K562 (cell line): ENCODE measurements around the gene FZD8. TPM values are rescaled to one million over a fixed set of nuclear protein-coding genes. Genes with fewer than 3 reads are reported as not detected.

ENCODE experiments used
- ATAC-seq: fragments of 200-7000 bp; cut with Tn5 transposase; 3 replicates; pipeline ENCODE4 v1.9.1; 2020; ENCODE audit warnings: moderate library complexity
- BruUV-seq: library from RNA; stranded (reverse); fragments of 400-500 nt; replicated peaks from 2 replicates; lab custom pipeline; 2021; lab: Mats Ljungman, UMichigan
- CTCF ChIA-PET: fragments of 300-600 bp; formaldehyde crosslinking; extraction: SDS; loops from one replicate; lab custom pipeline; 2021; ENCODE audit warnings: low intra/inter-chr PET ratio; lab: Yijun Ruan, JAX
- POLR2A ChIA-PET: fragments of 300-600, 350-650 bp; sonication (Branson Sonifier 250); formaldehyde crosslinking; extraction: SDS; loops from one replicate; lab custom pipeline; 2021; ENCODE audit warnings: antibody characterized with exemption, inconsistent platforms; lab: Yijun Ruan, JAX
- DNase-seq, 4 experiments: peaks; one replicate each; pipeline versions ENCODE4 v3.0.0 to v3.0.0-alpha.2; 2011 to 2018; ENCODE audit warnings: low spot score in 3 of 4, mixed read lengths in 3 of 4; ENCODE audit errors: extremely low read depth in 1 of 4
- FAIRE-seq: peaks from 2 replicates; lab custom pipeline; 2011; peaks lifted over from hg19 to GRCh38; lab: Jason Lieb, UNC
- H2AFZ ChIP-seq: 2 replicates; pipeline ENCODE4 v1.6.0; 2011; ENCODE audit warnings: low read depth, low read length, control low read depth, inconsistent platforms
- H3K27ac ChIP-seq: fragments of 200-600 bp; 3 replicates; pipeline ENCODE4 v1.8.0; 2011; ENCODE audit warnings: low read depth, mild to moderate bottlenecking, control low read depth, inconsistent platforms, low read length, moderate library complexity, mixed read lengths; ENCODE audit errors: extremely low read depth
- H3K27me3 ChIP-seq, 2 experiments: fragments of 300-600 bp in 1 of 2; 2 replicates in 1 of 2; 3 replicates in 1 of 2; pipeline versions ENCODE4 v1.6.0 to v1.8.0; 2011; ENCODE audit warnings: inconsistent platforms in 2 of 2, low read length in 2 of 2, mild to moderate bottlenecking in 1 of 2, mixed read lengths in 1 of 2, moderate library complexity in 1 of 2; ENCODE audit not compliant: control insufficient read depth in 2 of 2, insufficient read depth in 2 of 2
- H3K36me3 ChIP-seq: fragments of 300-600 bp; 3 replicates; pipeline ENCODE4 v1.8.0; 2011; ENCODE audit warnings: mild to moderate bottlenecking, low read length, inconsistent platforms; ENCODE audit not compliant: control insufficient read depth, insufficient read depth
- H3K4me1 ChIP-seq, 2 experiments: fragments of 200-600 bp in 1 of 2; replicated peaks in 1 of 2; 2 replicates in 1 of 2; 3 replicates in 1 of 2; pipeline versions ENCODE4 v1.5.1 to v1.8.0; 2011; ENCODE audit warnings: inconsistent platforms in 2 of 2, low read length in 2 of 2, mild to moderate bottlenecking in 1 of 2, mixed read lengths in 1 of 2, moderate library complexity in 1 of 2; ENCODE audit not compliant: control insufficient read depth in 2 of 2, insufficient read depth in 2 of 2
- H3K4me2 ChIP-seq: 2 replicates; pipeline ENCODE4 v1.6.1; 2011; ENCODE audit warnings: low read length, control low read depth, inconsistent platforms, mixed read lengths; ENCODE audit not compliant: insufficient read depth
- H3K4me3 ChIP-seq: fragments of 200-600 bp; sonication (generic), shearing (Covaris generic); 2 replicates; pipeline ENCODE4 v1.5.1; 2016; ENCODE audit warnings: control low read depth, inconsistent platforms
- H3K79me2 ChIP-seq: fragments of 200-600 bp; 3 replicates; pipeline ENCODE4 v1.8.0; 2011; ENCODE audit warnings: low read length, inconsistent platforms; ENCODE audit not compliant: control insufficient read depth, insufficient read depth
- H3K9ac ChIP-seq, 2 experiments: 2 replicates each; pipeline versions ENCODE4 v1.6.0 to v1.6.1; 2011; ENCODE audit warnings: low read depth in 2 of 2, low read length in 2 of 2, control low read depth in 1 of 2, inconsistent platforms in 1 of 2, mild to moderate bottlenecking in 1 of 2, mixed read lengths in 1 of 2; ENCODE audit not compliant: insufficient read depth in 1 of 2
- H3K9me1 ChIP-seq: one replicate; pipeline ENCODE4 v1.6.0; 2011; ENCODE audit warnings: inconsistent platforms, mild to moderate bottlenecking, low read length, moderate library complexity; ENCODE audit not compliant: control insufficient read depth, insufficient read depth
- H3K9me3 ChIP-seq: replicated peaks from 2 replicates; pipeline ENCODE4 v1.5.1; 2011; ENCODE audit warnings: low read depth, low read length, inconsistent platforms; ENCODE audit not compliant: control insufficient read depth, insufficient read depth
- H4K20me1 ChIP-seq: replicated peaks from 2 replicates; pipeline ENCODE4 v1.6.1; 2011; ENCODE audit warnings: low read length, inconsistent platforms, mixed read lengths; ENCODE audit not compliant: control insufficient read depth, insufficient read depth
- BCOR ChIP-seq: fragments of 450-650 bp; IDR thresholded peaks from 2 replicates; pipeline ENCODE4 v1.6.1; 2016
- BRD4 ChIP-seq: fragments of 200-600 bp; sonication (generic); IDR thresholded peaks from 2 replicates; pipeline ENCODE4 v1.6.1; 2017; ENCODE audit warnings: inconsistent platforms
- ESRRA ChIP-seq: fragments of 450-650 bp; IDR thresholded peaks from 2 replicates; pipeline ENCODE4 v1.6.1; 2014; ENCODE audit warnings: low read depth, mild to moderate bottlenecking, moderate library complexity, borderline replicate concordance
- FIP1L1 ChIP-seq: fragments of 200-400 bp; formaldehyde crosslinking; IDR thresholded peaks from 2 replicates; pipeline ENCODE4 v1.6.1; 2018; ENCODE audit warnings: mild to moderate bottlenecking, low read depth, low read length; ENCODE audit not compliant: poor library complexity, severe bottlenecking
- HDGF ChIP-seq: fragments of 450-650 bp; IDR thresholded peaks from 2 replicates; pipeline ENCODE4 v1.6.1; 2016
- KDM5B ChIP-seq: fragments of 200-600 bp; sonication (generic); IDR thresholded peaks from 2 replicates; pipeline ENCODE4 v1.6.1; 2012; ENCODE audit warnings: low read depth, mild to moderate bottlenecking, moderate library complexity, low read length, control low read depth, inconsistent platforms; ENCODE audit not compliant: insufficient replicate concordance
- KLF10 ChIP-seq: fragments of 250-450 bp; sonication (Bioruptor Pico); IDR thresholded peaks from 2 replicates; pipeline ENCODE4 v1.6.1; 2021; ENCODE audit warnings: matching md5 sums
- L3MBTL2 ChIP-seq: fragments of 450-650 bp; IDR thresholded peaks from 2 replicates; pipeline ENCODE4 v1.6.1; 2016; ENCODE audit warnings: mild to moderate bottlenecking, moderate library complexity
- NFE2 ChIP-seq: IDR thresholded peaks from 2 replicates; pipeline ENCODE4 v1.6.1; 2014; ENCODE audit warnings: antibody characterized with exemption, low read depth
- PCBP1 ChIP-seq: fragments of 200-400 bp; formaldehyde crosslinking; IDR thresholded peaks from 2 replicates; pipeline ENCODE4 v1.6.1; 2018; ENCODE audit warnings: mild to moderate bottlenecking, low read depth, low read length; ENCODE audit not compliant: poor library complexity, severe bottlenecking
- SMAD2 ChIP-seq: fragments of 150-350 bp; IDR thresholded peaks from 2 replicates; pipeline ENCODE4 v1.6.1; 2014; ENCODE audit warnings: low read depth, mild to moderate bottlenecking, low read length
- SPI1 ChIP-seq: IDR thresholded peaks from 2 replicates; pipeline ENCODE4 v1.6.1; 2011; ENCODE audit warnings: low read depth, low read length, control low read depth, borderline replicate concordance
- TCF7 ChIP-seq: sonication (generic); IDR thresholded peaks from 2 replicates; pipeline ENCODE4 v1.6.1; 2016; ENCODE audit warnings: antibody characterized with exemption, borderline replicate concordance
- TCFL5 ChIP-seq: fragments of 250-450 bp; sonication (Bioruptor Pico); conservative IDR thresholded peaks from 2 replicates; pipeline ENCODE4 v1.6.1; 2021; ENCODE audit warnings: mild to moderate bottlenecking, moderate library complexity, matching md5 sums
- ZBTB1 ChIP-seq: sonication (generic); formaldehyde crosslinking; IDR thresholded peaks from 2 replicates; pipeline ENCODE4 v1.8.1; 2023; ENCODE audit warnings: missing genetic modification reagents, low read depth, mild to moderate bottlenecking, borderline replicate concordance
- ZEB2 ChIP-seq: fragments of 450-650 bp; IDR thresholded peaks from 2 replicates; pipeline ENCODE4 v1.6.1; 2016
- ZKSCAN8 ChIP-seq: fragments of 200-800 bp; sonication (Bioruptor generic); IDR thresholded peaks from 2 replicates; pipeline ENCODE4 v1.6.1; 2016; ENCODE audit warnings: missing genetic modification characterization, missing compliant biosample characterization
- ZNF511 ChIP-seq: sonication (generic); formaldehyde crosslinking; IDR thresholded peaks from 2 replicates; pipeline ENCODE4 v1.8.0; 2022; ENCODE audit warnings: mild to moderate bottlenecking, missing genetic modification reagents
- ZNF695 ChIP-seq: fragments of 450-650 bp; formaldehyde crosslinking; IDR thresholded peaks from 2 replicates; pipeline ENCODE4 v1.4.0; 2020; ENCODE audit warnings: mild to moderate bottlenecking, moderate library complexity
- WGBS: fragments of 100-300 bp; shearing (Covaris generic); methylation state at CpG from one replicate; pipeline ENCODE4 v1.1.6; 2016; ENCODE audit warnings: low coverage, mixed read lengths; ENCODE audit not compliant: insufficient coverage; ENCODE audit errors: missing lambda C conversion rate; 5-methylcytosine and 5-hydroxymethylcytosine counted together
- in situ Hi-C: fragments of 300-500 bp; cut with MboI; formaldehyde crosslinking; loops from 4 replicates; pipeline ENCODE4 v1.15.0; 2018; ENCODE audit warnings: inconsistent platforms, mixed read lengths
- intact Hi-C: fragments of 100-400 bp; cut with micrococcal nuclease; formaldehyde crosslinking; loops from 2 replicates; pipeline ENCODE4 v1.14.2; 2022
- polyA plus RNA-seq, 8 experiments: library from polyadenylated mRNA; depleted of rRNA in 4 of 8; stranded (reverse) in 5 of 8; unstranded in 3 of 8; fragments of >200 nt; fragmentation: Nextera tagmentation in 2 of 8; fragmentation: Illumina TruSeq in 1 of 8; extraction: Ambion mirVana in 2 of 8; extraction: Trizol in 1 of 8; gene quantifications; 2 replicates each; pipeline versions ENCODE4 v1.2.1 to v1.2.3, GENCODE V29; 2011 to 2014; ENCODE audit warnings: inconsistent platforms in 1 of 8, missing spikeins in 1 of 8
- total RNA-seq, 7 experiments: library from RNA; depleted of rRNA in 6 of 7; stranded (reverse); fragments of >200 nt in 6 of 7; fragmentation: Illumina TruSeq in 2 of 7; extraction: Trizol in 2 of 7; gene quantifications; 2 replicates each; pipeline versions ENCODE4 v1.2.1 to v1.2.3, GENCODE V29; 2011 to 2021; ENCODE audit warnings: low replicate concordance in 1 of 7
- TF ChIP-seq, protein P1 (sequence below): sonication (generic); formaldehyde crosslinking; IDR thresholded peaks from 2 replicates; pipeline ENCODE4 v1.8.0; 2022; ENCODE audit warnings: mild to moderate bottlenecking, missing genetic modification reagents

Gene FZD8
- total and polyA plus RNA-seq, 9 of the 15 experiments (the other 6 are each of a cell fraction or from before 2014, with no cell fraction given): 0.03 to 1.2 (median 0.16) TPM; not detected in 1

GRCh38 chr10:35613107-35613440 is 29.0 kb downstream of the FZD8 start:
- no peak overlapping the region for H3K9ac ChIP-seq
- in situ Hi-C loops: no loop called here

More at GRCh38 chr10:35613107-35613440, 29.0 kb downstream of the FZD8 start:
- TF ChIP-seq L3MBTL2 (no peak), BRD4 (no peak), SPI1 (no peak), FIP1L1 (no peak), KDM5B (no peak), ZKSCAN8 (CRISPR knock-in tag) (no peak), ZBTB1 (no peak), TCF7 (no peak), ESRRA (no peak), SMAD2 (no peak), NFE2 (no peak), HDGF (no peak), ZNF511 (no peak), KLF10 (CRISPR knock-in tag) (no peak), BCOR (no peak), ZNF695 (CRISPR knock-in tag) (no peak), TCFL5 (CRISPR knock-in tag) (no peak), PCBP1 (no peak), ZEB2 (no peak)
- TF ChIP-seq, protein P1, sequence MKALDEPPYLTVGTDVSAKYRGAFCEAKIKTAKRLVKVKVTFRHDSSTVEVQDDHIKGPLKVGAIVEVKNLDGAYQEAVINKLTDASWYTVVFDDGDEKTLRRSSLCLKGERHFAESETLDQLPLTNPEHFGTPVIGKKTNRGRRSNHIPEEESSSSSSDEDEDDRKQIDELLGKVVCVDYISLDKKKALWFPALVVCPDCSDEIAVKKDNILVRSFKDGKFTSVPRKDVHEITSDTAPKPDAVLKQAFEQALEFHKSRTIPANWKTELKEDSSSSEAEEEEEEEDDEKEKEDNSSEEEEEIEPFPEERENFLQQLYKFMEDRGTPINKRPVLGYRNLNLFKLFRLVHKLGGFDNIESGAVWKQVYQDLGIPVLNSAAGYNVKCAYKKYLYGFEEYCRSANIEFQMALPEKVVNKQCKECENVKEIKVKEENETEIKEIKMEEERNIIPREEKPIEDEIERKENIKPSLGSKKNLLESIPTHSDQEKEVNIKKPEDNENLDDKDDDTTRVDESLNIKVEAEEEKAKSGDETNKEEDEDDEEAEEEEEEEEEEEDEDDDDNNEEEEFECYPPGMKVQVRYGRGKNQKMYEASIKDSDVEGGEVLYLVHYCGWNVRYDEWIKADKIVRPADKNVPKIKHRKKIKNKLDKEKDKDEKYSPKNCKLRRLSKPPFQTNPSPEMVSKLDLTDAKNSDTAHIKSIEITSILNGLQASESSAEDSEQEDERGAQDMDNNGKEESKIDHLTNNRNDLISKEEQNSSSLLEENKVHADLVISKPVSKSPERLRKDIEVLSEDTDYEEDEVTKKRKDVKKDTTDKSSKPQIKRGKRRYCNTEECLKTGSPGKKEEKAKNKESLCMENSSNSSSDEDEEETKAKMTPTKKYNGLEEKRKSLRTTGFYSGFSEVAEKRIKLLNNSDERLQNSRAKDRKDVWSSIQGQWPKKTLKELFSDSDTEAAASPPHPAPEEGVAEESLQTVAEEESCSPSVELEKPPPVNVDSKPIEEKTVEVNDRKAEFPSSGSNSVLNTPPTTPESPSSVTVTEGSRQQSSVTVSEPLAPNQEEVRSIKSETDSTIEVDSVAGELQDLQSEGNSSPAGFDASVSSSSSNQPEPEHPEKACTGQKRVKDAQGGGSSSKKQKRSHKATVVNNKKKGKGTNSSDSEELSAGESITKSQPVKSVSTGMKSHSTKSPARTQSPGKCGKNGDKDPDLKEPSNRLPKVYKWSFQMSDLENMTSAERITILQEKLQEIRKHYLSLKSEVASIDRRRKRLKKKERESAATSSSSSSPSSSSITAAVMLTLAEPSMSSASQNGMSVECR (CRISPR knock-in tag): no peak
- TF ChIP-seq, all 486 proteins: peak for 0
- no TSS peak for BruUV-seq
- no peak overlapping the region for H3K27ac ChIP-seq
- ATAC-seq (no peak), FAIRE-seq (no peak), DNase-seq (no peak)
- no peak overlapping the region for H2AFZ ChIP-seq
- H3K9me1 ChIP-seq: no peaks in the 10 kb centered on the region
- H3K9me3 ChIP-seq: no peaks in the 10 kb centered on the region
- H3K4me3 ChIP-seq: no peak overlapping the region
- no peaks in the 10 kb centered on the region for H3K79me2 ChIP-seq
- CTCF ChIA-PET: no interaction called here
- WGBS: 0% methylated on average over 2 of the region's 2 CpGs
- no peaks in the 10 kb centered on the region for H3K36me3 ChIP-seq
- H3K27me3 ChIP-seq: peaks cover 0 to 17% of the 10 kb centered on the region in 2 experiments; a peak in 4 of 5 replicates
- intact Hi-C loops: loop anchor here (10.0 kb wide), 1 partner anchor 378 kb away; no protein-coding TSS in a partner anchor
- H3K4me2 ChIP-seq: no peak overlapping the region
- peaks cover 0 to 4% of the 10 kb centered on the region in 2 experiments; a peak in 1 of 5 replicates for H3K4me1 ChIP-seq
- POLR2A ChIA-PET: interaction anchor here (0.8 kb wide), 1 partner anchor 1314 kb away, joined by 3 read pairs; no protein-coding TSS in a partner anchor
- H4K20me1 ChIP-seq: no peaks in the 10 kb centered on the region
